ENCODE results near the gene SLC5A12. TPM values are rescaled to one million over a fixed set of nuclear protein-coding genes. Genes with fewer than 3 reads are reported as not detected.
A peak's percentile ranks its signal among the peaks of the same experiment; 100 is the strongest.

Gene SLC5A12
- polyA plus RNA-seq, 1 donor (not counting 4 experiments of a cell fraction or from before 2014, with no cell fraction given), result not detected

GRCh38 chr11:26753723-26754504 is 32.1 kb upstream of the SLC5A12 start:
- H2AFZ ChIP-seq (ENCODE audit: control insufficient read depth, low read length), result no peak overlapping the region
- no peaks in the 10 kb centered on the region for H3K4me1 ChIP-seq (ENCODE audit: control insufficient read depth, extremely low read depth, insufficient read depth, low read length)
- no peaks in the 10 kb centered on the region for H3K9me1 ChIP-seq (ENCODE audit: control insufficient read depth, extremely low read depth, insufficient read depth, low read length)
- H3K27ac ChIP-seq (ENCODE audit: control insufficient read depth, insufficient read depth, low read length), result no peak overlapping the region
- no peak overlapping the region for H3K9ac ChIP-seq (ENCODE audit: control insufficient read depth, extremely low read depth, insufficient read depth, low read length)
- peak; percentile 46 for FAIRE-seq
- H3K36me3 ChIP-seq (ENCODE audit: control insufficient read depth in 2 of 2, extremely low read depth in 1 of 2, insufficient read depth in 2 of 2, low read length in 2 of 2), result no peaks in the 10 kb centered on the region
- dilution Hi-C loops (cut with MboI; ENCODE audit: extremely low pct_ligation_motif_present, low sequenced_read_pairs), result loop anchor here (25.0 kb wide), 1 partner anchor 383 kb away; no protein-coding TSS in a partner anchor
- no peak overlapping the region for H3K4me3 ChIP-seq (ENCODE audit: control insufficient read depth in 2 of 3, extremely low read depth in 1 of 3, insufficient read depth in 2 of 3, low read depth in 1 of 3, low read length in 3 of 3)
- TF ChIP-seq CTCF (optimal IDR thresholded peaks at IDR 0.05 in 1 of 3, IDR thresholded peaks at IDR 0.05 in 1 of 3, conservative IDR thresholded peaks at IDR 0.05 in 1 of 3; ENCODE audit: extremely low read depth in 1 of 3, insufficient read depth in 2 of 3, low read length in 3 of 3), result peak; percentile 67 to 70 (median 67)
- TF ChIP-seq EZH2 (IDR thresholded peaks at IDR 0.05; ENCODE audit: low read length), result no peak
- H3K27me3 ChIP-seq (ENCODE audit: control insufficient read depth, extremely low read depth, insufficient read depth, low read length), result no peaks in the 10 kb centered on the region
- no peak overlapping the region for H3K4me2 ChIP-seq (ENCODE audit: control insufficient read depth, extremely low read depth, insufficient read depth, low read depth, low read length)
- no peaks in the 10 kb centered on the region for H3K9me3 ChIP-seq (ENCODE audit: control insufficient read depth, low read depth, low read length)
- H3K79me2 ChIP-seq (ENCODE audit: control insufficient read depth, insufficient read depth, low read length), result no peaks in the 10 kb centered on the region
- H4K20me1 ChIP-seq (ENCODE audit: control insufficient read depth, extremely low read depth, insufficient read depth, low read length), result no peaks in the 10 kb centered on the region
- no peak for DNase-seq (ENCODE audit: low read depth, low spot score)

GRCh38 chr11:26749927-26750326 is 28.1 kb upstream of the SLC5A12 start:
- H3K4me2 ChIP-seq (ENCODE audit: control insufficient read depth, extremely low read depth, insufficient read depth, low read depth, low read length), result no peak overlapping the region
- H4K20me1 ChIP-seq (ENCODE audit: control insufficient read depth, extremely low read depth, insufficient read depth, low read length), result no peaks in the 10 kb centered on the region
- no peaks in the 10 kb centered on the region for H3K4me1 ChIP-seq (ENCODE audit: control insufficient read depth, extremely low read depth, insufficient read depth, low read length)
- H3K9ac ChIP-seq (ENCODE audit: control insufficient read depth, extremely low read depth, insufficient read depth, low read length), result no peak overlapping the region
- no peaks in the 10 kb centered on the region for H3K27me3 ChIP-seq (ENCODE audit: control insufficient read depth, extremely low read depth, insufficient read depth, low read length)
- no peak for TF ChIP-seq CTCF (optimal IDR thresholded peaks at IDR 0.05 in 1 of 3, IDR thresholded peaks at IDR 0.05 in 1 of 3, conservative IDR thresholded peaks at IDR 0.05 in 1 of 3; ENCODE audit: extremely low read depth in 1 of 3, insufficient read depth in 2 of 3, low read length in 3 of 3)
- no peak for TF ChIP-seq EZH2 (IDR thresholded peaks at IDR 0.05; ENCODE audit: low read length)
- no peaks in the 10 kb centered on the region for H3K9me1 ChIP-seq (ENCODE audit: control insufficient read depth, extremely low read depth, insufficient read depth, low read length)
- FAIRE-seq, result no peak
- no peaks in the 10 kb centered on the region for H3K79me2 ChIP-seq (ENCODE audit: control insufficient read depth, insufficient read depth, low read length)
- H3K9me3 ChIP-seq (ENCODE audit: control insufficient read depth, low read depth, low read length), result no peaks in the 10 kb centered on the region
- no peaks in the 10 kb centered on the region for H3K36me3 ChIP-seq (ENCODE audit: control insufficient read depth in 2 of 2, extremely low read depth in 1 of 2, insufficient read depth in 2 of 2, low read length in 2 of 2)
- H3K27ac ChIP-seq (ENCODE audit: control insufficient read depth, insufficient read depth, low read length), result no peak overlapping the region
- no peak overlapping the region for H2AFZ ChIP-seq (ENCODE audit: control insufficient read depth, low read length)
- dilution Hi-C loops (cut with MboI; ENCODE audit: extremely low pct_ligation_motif_present, low sequenced_read_pairs), result loop anchor here (25.0 kb wide), 1 partner anchor 387 kb away; no protein-coding TSS in a partner anchor
- no peak overlapping the region for H3K4me3 ChIP-seq (ENCODE audit: control insufficient read depth in 2 of 3, extremely low read depth in 1 of 3, insufficient read depth in 2 of 3, low read depth in 1 of 3, low read length in 3 of 3)
- DNase-seq (ENCODE audit: low read depth, low spot score), result no peak
